ENCODE measurements around the gene IL17REL. TPM values are rescaled to one million over a fixed set of nuclear protein-coding genes. Genes with fewer than 3 reads are reported as not detected.

IL17REL gene
- total RNA-seq, 4 donors from 2014 or later = not detected

DNA sequence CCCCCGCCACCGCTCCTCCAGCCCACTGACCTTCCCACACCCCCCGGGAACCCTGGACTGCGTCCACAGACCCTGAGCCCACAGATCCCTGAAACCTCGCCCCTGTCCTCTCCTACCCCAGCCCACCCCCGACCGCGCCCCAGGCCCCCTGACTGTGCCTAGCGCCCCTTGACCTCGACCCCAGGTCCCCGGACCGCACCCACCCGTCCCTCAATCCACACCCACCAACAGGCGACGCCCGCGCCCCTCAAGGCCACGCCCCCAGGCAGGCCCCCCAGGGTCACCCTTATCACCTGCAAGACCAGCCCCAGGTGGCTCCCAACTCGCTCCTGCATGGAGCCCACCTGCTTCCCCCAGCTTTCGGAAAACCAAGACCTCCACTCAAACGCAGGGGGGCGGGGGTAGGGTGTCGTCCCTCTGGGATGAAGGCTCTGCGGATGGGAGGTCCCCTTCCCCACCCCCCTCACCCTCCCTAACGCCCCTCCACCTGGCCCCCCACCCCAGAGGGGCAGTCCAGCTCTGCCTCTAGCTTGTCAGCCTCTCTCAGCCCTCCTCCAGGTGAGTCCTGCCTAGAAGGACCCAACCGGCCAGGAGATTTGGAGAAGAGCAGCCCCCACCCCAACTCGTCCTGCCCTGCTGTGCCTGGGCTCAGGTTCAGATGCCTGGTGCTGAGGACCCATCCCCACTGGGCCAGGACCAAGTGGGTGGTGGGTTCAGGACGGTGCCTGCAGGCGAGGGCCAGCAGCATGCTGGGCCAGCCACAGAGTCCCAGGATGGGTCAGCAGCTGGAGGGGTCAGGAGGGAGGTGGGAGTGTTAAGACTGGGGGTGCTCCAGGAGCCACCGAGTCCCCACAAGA lies 3.1 kb upstream of the IL17REL start:
- Histone ChIP-seq H3K36me3 (no peaks in the 10 kb centered on the region), H3K9me3 (no peaks in the 10 kb centered on the region), H3K27ac (no peak overlapping the region), H3K4me1 (peaks cover 14 to 26% (median 14%) of the 10 kb centered on the region in 3 donors), H3K27me3 (peaks cover 21 to 88% (median 40%) of the 10 kb centered on the region in 4 donors), H3K4me3 (no peak overlapping the region)
- no peak for TF ChIP-seq POLR2A (IDR thresholded peaks at IDR 0.05)
- DNase-seq = no peak
- WGBS, 2 donors = 44 to 81% methylated on average over 5 of the region's 30 CpGs
- intact Hi-C loops (cut with DNase I) = no loop called here

DNA sequence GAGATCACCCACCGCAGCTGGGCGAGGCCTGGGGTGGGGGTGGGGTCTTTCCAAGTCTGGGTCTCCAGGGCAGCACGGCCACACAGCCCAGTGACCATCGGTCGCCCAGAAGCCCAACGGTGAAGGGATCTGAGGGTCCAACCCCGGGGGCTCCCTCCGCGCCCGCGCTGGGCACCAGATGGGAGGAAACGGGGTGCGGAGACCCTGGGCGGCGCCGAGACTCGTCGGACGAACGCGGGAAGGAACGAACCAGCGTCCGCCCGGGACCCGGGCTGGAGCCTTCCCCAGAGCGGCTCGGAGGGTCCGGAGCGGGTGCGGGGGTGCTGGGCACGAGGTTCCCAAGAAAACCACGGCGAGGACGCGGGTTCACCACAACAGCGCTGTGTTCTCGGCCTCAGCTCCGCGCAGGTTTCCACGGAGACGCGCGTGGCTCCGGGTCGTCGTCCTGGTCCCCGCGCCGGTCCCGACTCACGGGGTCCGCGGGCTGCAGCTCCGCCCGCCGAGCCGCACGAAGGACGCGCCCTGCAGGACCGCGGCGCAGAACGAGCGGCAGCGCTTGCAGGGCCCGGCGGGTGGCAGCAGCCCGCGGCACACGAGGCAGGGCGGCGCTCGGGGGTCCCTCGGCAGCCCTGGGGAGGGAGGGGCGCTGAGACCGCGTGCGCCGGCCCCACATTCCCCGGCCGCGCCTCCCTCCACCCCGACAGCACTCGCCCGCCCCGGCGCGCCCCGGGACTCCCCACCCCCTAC lies 2.3 kb upstream of the IL17REL start:
- H3K36me3 ChIP-seq = no peaks in the 10 kb centered on the region
- no peak for DNase-seq
- TF ChIP-seq, protein P1, sequence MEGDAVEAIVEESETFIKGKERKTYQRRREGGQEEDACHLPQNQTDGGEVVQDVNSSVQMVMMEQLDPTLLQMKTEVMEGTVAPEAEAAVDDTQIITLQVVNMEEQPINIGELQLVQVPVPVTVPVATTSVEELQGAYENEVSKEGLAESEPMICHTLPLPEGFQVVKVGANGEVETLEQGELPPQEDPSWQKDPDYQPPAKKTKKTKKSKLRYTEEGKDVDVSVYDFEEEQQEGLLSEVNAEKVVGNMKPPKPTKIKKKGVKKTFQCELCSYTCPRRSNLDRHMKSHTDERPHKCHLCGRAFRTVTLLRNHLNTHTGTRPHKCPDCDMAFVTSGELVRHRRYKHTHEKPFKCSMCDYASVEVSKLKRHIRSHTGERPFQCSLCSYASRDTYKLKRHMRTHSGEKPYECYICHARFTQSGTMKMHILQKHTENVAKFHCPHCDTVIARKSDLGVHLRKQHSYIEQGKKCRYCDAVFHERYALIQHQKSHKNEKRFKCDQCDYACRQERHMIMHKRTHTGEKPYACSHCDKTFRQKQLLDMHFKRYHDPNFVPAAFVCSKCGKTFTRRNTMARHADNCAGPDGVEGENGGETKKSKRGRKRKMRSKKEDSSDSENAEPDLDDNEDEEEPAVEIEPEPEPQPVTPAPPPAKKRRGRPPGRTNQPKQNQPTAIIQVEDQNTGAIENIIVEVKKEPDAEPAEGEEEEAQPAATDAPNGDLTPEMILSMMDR (IDR thresholded peaks at IDR 0.05) = no peak
- no peak for TF ChIP-seq POLR2A (IDR thresholded peaks at IDR 0.05)
- peaks cover 14 to 32% (median 19%) of the 10 kb centered on the region in 3 donors for H3K4me1 ChIP-seq
- WGBS, 2 donors = no CpG with 5 or more reads among the region's 91 CpGs
- H3K27ac ChIP-seq = no peak overlapping the region
- H3K4me3 ChIP-seq = peak overlapping the region in 3 of 4 donors; percentile 1 to 54 (median 26)
- H3K9me3 ChIP-seq = no peaks in the 10 kb centered on the region
- intact Hi-C loops (cut with DNase I) = no loop called here
- H3K27me3 ChIP-seq = peaks cover 23 to 97% (median 45%) of the 10 kb centered on the region in 4 donors

DNA sequence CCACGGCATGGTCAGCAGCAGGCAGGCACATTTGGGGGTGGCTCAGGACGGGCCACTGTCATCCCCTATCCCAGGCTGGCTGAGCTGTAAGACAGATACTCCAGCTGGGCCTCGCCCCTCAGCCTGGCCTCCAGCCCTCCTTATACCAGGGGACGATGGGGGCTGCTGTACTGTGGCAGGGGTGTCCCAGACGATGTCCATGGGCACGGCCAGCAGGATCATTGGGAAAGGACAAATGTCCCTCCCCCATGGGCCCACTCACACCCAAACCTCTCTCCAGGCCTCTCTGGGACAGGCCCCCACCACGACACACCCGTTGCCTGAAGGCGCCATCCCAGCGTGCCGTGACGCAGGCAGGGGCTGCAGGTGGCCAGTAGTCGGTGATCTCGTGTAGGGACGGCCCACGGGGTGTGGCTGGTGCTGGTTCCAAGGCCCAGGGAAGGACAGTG lies 1.5 kb upstream of the IL17REL start:
- H3K4me3 ChIP-seq = peak overlapping the region in 1 of 4 donors; percentile 54
- intact Hi-C loops (cut with DNase I) = no loop called here
- peaks cover 23 to 99% (median 46%) of the 10 kb centered on the region in 4 donors for H3K27me3 ChIP-seq
- TF ChIP-seq, protein P1 (IDR thresholded peaks at IDR 0.05) = no peak
- no peak for TF ChIP-seq POLR2A (IDR thresholded peaks at IDR 0.05)
- no peak for DNase-seq
- H3K36me3 ChIP-seq = no peaks in the 10 kb centered on the region
- WGBS, 2 donors = 0 to 38% methylated on average over 1 to 10 of the region's 16 CpGs
- H3K27ac ChIP-seq = no peak overlapping the region
- H3K9me3 ChIP-seq = no peaks in the 10 kb centered on the region
- H3K4me1 ChIP-seq = peaks cover 14 to 32% (median 19%) of the 10 kb centered on the region in 3 donors

DNA sequence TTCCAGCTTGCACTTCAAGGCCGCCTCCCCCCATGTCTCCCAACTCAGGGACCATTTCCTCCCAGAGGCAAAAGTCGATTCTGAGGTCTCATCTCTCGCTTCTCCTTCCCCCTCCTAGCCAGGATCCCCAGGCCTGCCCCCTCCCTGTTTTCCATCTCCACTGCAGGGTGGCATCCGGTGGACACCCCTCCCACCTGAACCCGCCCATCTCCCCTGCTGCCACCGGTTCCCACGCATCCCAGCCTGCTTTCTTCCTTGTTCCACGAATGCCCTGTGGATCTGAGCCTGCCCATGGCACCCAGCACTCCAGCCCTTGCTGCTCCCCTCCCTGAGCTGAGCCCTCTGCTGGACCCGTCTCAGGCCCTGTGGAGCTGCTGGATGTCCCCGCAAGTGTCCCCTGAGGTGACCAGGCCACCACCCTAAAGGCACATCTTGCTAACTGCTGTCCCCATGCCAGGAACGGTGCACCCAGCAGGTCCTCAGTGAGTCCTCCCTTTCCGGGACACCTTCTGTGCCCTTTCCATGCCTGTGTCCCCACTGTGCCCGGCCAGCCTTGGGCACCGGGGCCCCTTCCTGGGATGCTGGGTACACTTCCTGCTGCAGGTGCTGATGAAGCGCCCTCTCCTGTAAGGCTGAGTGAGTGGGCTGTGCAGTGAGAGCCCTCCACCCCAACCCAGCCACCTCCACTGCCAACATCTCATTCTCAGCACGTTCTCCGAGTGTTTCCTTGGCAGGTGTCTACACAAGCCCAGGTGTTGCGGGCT lies 936 bp downstream of the IL17REL start:
- Histone ChIP-seq H3K27me3 (peaks cover 23 to 88% (median 41%) of the 10 kb centered on the region in 4 donors), H3K27ac (no peak overlapping the region), H3K9me3 (no peaks in the 10 kb centered on the region), H3K36me3 (no peaks in the 10 kb centered on the region), H3K4me3 (no peak overlapping the region), H3K4me1 (peaks cover 12 to 32% (median 19%) of the 10 kb centered on the region in 3 donors)
- intact Hi-C loops (cut with DNase I) = no loop called here
- TF ChIP-seq, protein P1 (IDR thresholded peaks at IDR 0.05) = no peak
- no peak for TF ChIP-seq POLR2A (IDR thresholded peaks at IDR 0.05)
- WGBS, 2 donors = 29 to 47% methylated on average over 13 to 14 of the region's 18 CpGs
- DNase-seq = no peak

DNA sequence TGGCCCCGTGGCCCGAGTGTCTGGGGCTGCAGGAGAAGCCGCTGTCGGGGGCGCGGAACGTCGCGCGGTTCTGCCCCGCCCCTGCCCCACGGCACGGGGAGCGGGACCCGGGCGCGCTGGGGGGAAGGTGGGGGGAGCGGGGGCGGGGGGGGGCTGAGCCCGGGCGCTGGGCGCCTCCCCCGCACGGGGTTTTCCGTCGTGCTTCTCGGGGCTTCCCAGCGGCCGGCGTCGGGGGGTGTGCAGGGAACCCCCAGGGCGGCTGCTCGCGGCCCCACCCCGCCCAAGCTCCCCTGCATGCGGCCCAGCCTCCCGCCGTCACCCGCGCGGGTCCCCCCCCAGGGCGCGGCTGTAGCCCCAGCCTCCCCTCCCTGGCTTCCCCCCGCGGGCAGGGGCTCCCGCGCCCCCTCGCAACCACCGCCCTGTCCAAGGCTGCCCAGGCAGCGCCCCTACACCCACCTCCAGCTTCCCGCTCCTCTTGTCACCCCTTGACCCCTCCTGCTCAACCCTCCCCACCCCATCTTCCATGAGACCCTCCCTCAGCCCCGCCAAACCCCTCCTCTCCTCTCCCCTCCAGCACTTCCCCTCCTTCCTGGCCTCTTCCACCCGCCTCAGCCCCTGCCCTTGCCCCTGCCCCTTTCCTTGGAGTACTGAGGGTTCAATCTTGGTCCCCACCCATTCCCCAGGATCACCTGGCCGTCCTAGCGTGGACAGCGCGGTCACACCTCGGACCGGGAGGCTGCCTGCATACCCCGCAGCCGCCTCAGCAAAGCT lies 1.7 kb downstream of the IL17REL start:
- TF ChIP-seq, protein P1 (IDR thresholded peaks at IDR 0.05) = no peak
- TF ChIP-seq POLR2A (IDR thresholded peaks at IDR 0.05) = no peak
- intact Hi-C loops (cut with DNase I) = no loop called here
- 3 to 4% methylated on average over 11 to 12 of the region's 61 CpGs for WGBS, 2 donors
- Histone ChIP-seq H3K27ac (no peak overlapping the region), H3K9me3 (no peaks in the 10 kb centered on the region), H3K4me3 (peak overlapping the region in 2 of 4 donors; percentile 19 to 50), H3K36me3 (no peaks in the 10 kb centered on the region), H3K27me3 (peaks cover 22 to 80% (median 38%) of the 10 kb centered on the region in 4 donors), H3K4me1 (peaks cover 11 to 32% (median 19%) of the 10 kb centered on the region in 3 donors)
- no peak for DNase-seq
